SU-DHL-6 (cell line): Measurements from ENCODE around the gene COG1.

ENCODE experiments used
- CTCF ChIP-seq: fragments of 200-600 bp; sonication (generic); IDR thresholded peaks from one replicate; pipeline ENCODE4 v1.5.1; 2017; ENCODE audit warnings: antibody characterized with exemption, mild to moderate bottlenecking, low read length, moderate library complexity; ENCODE audit not compliant: insufficient read depth, poor library complexity, severe bottlenecking
- EZH2phosphoT487 ChIP-seq: fragments of 200-600 bp; sonication (generic), shearing (Covaris generic); conservative IDR thresholded peaks from 2 replicates; pipeline ENCODE4 v1.6.1; 2018; ENCODE audit warnings: mild to moderate bottlenecking, antibody characterized with exemption, low read length, moderate library complexity, mixed read lengths

- TF ChIP-seq CTCF = no peak
- TF ChIP-seq EZH2phosphoT487 = 0 out of 2 replicates have a peak, but pooled peaks have one; percentile 41
Measured at GRCh38 chr17:73165616-73166404, 27.0 kb upstream of the COG1 start.
